ENCODE results near the gene STXBP1.

DNA sequence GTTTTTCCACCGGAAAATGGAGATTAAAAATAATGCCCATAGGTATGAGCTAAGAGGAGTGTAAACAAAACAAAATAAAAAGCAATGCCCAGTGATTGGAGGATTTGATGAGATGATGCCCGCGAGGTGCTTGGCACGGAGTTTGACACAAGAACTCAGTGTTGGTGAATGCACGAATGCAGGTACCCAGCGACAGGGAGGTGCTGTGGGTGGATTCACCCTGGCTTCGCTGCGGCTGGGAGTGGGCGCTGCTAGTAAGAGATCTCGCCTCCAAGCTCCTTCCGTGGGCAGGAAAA, 526 bp upstream of the STXBP1 start:
- TF ChIP-seq, protein P1, sequence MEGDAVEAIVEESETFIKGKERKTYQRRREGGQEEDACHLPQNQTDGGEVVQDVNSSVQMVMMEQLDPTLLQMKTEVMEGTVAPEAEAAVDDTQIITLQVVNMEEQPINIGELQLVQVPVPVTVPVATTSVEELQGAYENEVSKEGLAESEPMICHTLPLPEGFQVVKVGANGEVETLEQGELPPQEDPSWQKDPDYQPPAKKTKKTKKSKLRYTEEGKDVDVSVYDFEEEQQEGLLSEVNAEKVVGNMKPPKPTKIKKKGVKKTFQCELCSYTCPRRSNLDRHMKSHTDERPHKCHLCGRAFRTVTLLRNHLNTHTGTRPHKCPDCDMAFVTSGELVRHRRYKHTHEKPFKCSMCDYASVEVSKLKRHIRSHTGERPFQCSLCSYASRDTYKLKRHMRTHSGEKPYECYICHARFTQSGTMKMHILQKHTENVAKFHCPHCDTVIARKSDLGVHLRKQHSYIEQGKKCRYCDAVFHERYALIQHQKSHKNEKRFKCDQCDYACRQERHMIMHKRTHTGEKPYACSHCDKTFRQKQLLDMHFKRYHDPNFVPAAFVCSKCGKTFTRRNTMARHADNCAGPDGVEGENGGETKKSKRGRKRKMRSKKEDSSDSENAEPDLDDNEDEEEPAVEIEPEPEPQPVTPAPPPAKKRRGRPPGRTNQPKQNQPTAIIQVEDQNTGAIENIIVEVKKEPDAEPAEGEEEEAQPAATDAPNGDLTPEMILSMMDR (IDR thresholded peaks at IDR 0.05; ENCODE audit: low read depth, low read length), result no peak
- TF ChIP-seq EZH2phosphoT487 (IDR thresholded peaks at IDR 0.05; ENCODE audit: low read depth), result no peak
